ENCODE results near the gene RFPL1.
"Not testable (repeated sequence)": the region's sequence is repeated elsewhere in the genome, so short reads cannot be mapped to it uniquely, and the experiment has no call there.

RFPL1 gene

DNA sequence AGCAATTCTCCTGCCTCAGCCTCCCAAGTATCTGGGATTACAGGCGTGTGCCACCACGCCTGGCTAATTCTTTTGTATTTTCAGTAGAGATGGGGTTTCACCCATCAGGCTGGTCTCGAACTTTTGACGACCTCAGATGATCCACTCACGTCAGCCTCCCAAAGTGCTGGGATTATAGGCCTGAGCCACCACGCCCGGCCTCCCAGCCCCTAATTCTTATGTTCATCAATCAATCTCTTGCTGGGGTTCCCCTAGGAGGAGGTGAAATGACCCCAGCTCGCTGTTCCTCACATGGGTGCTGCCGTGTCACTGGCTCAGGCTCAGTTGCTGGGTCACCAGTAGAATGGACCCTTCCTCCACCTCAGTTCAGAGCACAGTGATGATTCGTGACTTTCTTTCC, at the start of gene RFPL1:
Gene RFPL1 (plus strand): TSS at position 301 of the 400 bp plus-strand sequence.
- DNase-seq = not testable (repeated sequence)

DNA sequence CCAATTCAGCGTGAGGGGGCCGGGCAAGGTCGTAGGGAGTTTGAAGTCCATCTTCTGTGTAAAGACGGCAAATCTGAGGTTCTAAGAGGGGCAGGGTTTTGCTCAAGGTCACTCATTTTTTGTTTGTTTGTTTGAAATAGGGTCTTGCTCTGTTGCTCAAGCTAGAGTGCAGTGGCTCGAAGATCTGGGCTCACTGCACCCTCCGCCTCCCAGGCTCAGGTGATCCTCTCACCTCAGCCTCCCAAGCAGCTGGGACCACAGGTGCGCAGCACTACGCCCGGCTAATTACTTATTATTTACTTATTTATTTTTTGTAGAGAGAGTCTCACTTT, 49.7 kb upstream of the RFPL1 start:
- no peak for DNase-seq

DNA sequence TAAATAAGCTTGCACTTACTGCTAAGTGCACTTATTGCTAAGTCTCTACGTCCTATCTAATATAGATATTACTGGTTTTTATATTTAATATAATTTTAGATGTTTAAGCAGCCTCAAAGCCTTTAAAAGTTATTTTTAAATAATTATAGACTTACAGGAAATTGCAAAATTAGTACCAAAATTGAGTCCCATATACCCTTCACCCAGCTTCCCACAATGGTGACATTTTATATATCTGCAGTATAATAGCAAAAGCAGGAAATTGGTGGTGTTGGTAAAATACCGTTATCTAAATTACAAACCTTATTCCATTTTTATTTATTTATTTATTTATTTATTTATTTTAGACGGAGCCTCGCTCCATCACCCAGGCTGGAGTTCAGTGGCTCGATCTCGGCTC, 48.1 kb upstream of the RFPL1 start:
- no peak for DNase-seq

DNA sequence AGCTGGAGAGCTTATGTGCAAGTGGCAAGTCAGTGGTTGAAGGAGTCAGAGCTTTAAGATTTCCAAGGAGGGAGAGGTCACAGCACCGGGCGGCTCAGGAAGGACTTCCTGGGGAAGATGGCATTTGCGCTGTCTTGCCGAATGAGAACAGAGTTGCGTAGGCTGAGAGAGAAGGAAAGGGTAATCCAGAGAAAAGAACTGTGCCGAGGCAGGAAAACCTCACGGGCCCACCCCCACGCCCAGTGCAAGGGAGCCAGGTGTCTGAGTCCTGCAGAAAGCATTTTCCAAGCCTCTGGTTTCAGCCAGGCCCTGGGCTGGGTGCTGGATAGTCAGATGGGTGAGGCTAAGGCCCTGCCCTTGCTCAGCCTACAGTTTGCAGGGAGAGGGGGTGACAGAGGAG, 46.8 kb upstream of the RFPL1 start:
- DNase-seq = no peak

DNA sequence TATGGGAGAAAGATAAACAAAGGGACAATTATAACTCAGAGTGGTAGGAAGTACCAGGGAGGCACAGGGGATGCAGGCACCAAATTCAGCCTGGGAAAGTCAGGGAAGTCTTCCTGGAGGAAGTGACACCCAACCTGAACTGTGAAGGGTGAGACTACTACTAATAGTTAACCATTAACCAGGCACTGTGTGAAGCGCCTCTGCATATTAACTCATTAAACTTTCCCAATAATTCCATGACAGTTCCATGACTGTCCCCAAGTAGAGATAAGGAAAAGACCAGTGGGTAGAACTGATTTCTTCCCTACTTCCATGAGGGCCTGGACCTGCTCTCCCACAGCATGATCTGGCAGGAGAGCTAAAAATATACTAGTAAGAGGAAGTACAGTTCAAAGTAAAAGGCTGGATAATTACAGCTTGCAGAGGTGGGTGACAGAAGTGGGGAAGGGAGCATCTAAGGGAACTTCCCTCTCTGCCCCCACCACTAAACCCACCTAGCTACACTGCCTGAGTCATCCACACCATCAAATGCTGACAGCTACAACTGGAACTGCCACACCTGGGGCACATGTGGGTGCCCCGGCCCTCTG, 45.3 kb upstream of the RFPL1 start:
- DNase-seq = peak; percentile 37 to 46 (median 41)

DNA sequence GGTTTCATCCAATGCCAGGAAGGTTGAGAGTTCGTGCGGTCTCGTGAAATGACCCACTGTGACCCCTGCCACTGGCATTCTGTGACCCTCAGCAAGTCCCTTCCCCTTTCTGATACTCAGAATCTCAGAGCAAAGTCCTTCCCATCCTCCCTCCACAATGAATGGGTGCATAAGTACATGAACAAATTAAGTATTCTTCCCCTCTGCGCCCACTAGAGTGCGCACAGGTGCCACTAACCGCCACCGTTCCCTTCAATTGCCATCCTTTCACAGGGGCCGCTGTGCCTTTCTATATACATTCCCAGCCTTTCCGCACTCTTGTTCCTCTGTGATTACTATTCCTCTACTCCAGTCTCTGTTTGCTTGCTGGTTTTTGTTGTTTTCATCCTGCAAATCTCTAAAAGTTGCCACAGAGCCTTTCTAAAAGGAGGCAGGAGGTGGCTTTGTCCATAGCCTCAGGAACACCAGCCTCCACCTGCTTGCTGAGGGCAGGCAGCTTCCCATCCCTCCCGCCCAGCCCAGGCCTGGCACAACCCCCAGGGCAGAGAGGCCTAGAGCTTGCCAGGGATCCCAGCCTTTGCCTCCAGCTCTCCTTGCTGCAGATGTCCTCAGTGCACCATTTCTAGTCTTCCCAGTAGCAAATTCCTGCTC, 43.3 kb upstream of the RFPL1 start:
- peak; percentile 82 to 85 (median 84) for DNase-seq

DNA sequence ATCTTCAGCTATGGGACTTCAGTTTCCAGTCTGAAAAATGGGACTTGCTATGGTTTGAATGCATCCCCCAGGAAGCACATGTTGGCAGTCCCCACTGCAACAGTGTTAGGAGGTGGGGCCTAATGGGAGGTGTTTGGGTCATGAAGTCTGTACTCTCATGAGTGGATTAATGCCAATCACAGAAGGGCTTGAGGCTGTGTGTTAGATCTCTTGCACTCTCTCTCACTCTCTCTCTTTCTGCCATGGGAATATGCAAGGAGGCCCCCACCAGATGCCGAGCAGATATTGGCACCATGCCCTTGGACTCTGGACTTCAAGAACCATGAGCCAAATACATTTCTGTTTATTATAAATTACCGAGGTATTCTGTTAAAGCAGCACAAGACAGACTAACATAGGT, 42.3 kb upstream of the RFPL1 start:
- DNase-seq = no peak

DNA sequence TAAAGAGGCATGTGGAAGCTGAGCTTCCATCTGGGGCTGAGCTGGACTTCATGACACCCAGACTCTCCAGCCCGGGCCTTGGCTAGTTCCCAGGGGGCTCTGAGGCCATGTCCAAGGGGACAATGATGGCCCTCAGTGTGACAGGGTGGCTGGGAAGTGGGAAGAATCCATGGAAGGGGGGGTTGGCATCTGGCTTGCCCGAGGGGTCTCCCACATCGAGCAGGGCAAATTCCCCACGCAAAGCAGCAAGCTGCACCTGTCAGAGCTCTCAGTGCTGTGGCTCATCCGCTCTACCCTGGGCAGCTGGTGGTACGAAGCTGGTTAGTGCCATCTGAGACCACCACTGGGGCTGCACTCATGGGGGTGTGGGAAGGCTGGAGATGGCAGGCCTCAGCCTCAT, 40.6 kb upstream of the RFPL1 start:
- no peak for DNase-seq

DNA sequence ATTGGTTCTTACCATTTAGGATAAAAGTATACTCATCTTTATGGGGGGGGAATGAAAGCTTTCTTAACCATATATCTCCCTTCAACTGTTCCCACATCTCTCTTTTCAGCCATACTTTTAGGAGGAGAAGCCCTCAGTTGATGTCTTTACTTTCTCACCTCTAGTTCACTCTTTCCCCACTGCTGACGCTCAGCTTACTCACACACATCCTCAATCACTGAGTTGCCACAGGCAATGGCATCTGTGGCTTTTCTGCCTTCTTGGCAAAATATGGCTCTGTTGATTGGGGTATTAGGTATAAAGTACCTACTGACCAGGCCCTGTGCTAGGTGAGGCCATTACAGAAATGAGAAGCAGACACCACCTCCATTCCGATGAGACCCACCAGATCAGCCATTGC, 37.8 kb upstream of the RFPL1 start:
- DNase-seq = no peak

DNA sequence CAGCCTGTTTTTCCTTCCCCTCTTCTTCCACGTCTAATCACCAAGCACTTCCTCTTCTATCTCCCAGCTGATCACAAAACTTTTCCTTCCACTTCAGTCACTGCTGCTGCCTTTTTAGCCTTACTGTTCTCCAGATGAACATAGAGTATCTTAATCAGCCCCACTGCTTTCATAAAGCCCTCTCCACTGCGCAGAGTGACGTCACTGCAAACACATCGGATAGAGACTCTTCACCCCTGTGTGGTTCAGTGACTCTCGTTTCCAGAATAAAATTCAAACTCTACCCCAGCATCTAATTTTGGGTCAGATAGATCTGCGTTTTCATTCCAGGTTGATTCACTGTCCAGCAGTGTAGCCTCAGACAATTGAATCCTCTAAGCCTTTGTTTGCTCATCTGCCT, 36.8 kb upstream of the RFPL1 start:
- DNase-seq = not testable (repeated sequence)

DNA sequence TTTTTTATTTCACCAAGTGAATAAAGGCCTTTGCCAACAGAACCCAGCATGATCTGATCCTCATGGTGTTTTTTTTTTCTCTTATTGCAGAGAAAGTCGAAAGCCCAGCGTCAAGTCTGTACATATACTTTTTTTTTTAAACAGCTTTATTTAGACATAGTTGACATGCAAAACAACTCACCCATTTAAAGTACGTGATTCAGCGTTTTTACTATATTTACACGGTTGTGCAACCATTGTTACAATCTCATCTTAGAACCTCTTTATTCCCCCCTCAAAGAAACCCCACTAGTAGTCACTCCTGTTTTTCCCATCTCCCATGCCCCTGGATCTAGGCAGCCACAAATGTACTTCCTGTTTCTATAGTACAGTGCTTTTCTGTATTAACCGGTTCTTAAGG, 29.4 kb upstream of the RFPL1 start:
- peak; percentile 33 to 63 (median 60) for DNase-seq

DNA sequence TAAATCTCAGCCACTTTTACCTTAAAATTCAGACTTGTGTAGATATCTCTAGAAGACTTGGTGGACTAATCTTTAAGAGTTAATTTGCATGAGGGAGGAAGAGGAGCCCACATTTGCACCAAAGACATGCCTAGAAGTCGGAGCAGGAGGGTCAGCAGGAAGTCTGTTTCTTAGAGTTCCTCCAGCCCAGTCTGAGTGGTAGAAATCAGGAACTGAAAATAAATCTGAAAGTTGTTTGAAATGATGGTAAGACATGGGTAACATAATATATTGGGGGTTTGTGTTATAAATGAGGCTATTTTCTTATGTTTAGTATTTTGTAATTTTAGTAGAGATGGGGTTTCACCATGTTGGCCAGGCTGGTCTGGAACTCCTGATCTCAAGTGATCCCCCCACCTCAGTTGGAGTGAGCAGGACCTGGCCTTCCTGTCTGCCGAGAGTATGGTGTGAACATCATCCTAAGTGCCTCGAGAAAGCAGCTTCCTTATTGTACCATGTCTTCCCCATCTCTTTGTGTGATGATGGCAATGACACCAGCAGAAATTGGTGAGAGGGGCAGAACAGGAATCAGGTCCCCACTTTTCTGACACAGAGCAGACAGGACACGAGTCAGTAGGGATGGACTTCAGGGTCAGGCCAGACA, 26.7 kb upstream of the RFPL1 start:
- peak; percentile 37 to 50 (median 41) for DNase-seq

DNA sequence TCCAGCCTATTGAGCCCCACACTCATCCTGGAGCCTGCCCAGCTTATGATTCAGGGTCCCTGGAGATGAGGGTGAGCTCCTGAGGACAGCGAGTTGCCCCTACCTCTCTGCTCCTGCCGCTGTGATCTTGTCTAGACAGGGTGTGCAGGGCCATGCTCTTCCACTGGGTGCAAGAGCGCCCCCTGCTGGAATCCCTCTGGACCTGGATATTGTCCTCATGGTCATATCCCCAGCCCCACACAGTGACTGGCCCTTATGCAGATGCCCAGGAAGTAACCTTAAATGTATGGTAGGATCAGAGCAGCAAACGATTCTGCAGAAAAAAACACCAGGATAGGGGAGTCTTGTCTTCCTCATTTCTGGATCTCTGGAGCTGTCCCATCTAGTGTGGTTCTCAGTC, 25.6 kb upstream of the RFPL1 start:
- DNase-seq = peak in 1 of 3 donors; percentile 37

DNA sequence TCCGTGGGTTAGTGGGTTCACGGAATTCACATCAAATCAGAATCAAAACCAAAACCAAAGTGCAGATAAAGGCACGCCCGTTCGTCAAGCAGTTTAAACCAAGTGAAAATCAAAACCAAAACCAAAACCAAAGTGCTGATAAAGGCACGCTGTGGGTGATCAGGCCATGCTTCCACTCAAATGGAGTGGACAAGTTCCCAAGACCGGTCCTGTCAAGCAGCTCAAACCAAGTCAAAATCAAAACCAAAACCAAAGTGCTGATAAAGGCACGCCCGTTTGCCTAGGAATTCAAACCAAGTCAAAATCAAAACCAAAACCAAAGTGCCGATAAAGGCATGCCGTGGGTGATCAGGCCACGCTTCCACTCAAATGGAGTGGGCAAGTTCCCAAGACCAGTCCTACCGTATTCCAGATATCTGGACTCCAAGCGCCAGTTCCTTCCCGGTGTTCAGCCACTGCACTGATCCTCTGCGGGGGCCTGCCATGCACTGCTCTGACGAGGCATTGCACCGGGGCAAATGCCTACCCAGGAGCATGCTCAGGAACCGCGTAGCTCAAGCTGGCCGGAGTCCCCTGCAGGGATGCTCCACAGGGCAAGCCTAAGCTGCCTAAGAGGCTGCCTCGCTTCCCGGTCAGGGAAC, 23.3 kb upstream of the RFPL1 start:
- DNase-seq = peak; percentile 73 to 84 (median 74)

DNA sequence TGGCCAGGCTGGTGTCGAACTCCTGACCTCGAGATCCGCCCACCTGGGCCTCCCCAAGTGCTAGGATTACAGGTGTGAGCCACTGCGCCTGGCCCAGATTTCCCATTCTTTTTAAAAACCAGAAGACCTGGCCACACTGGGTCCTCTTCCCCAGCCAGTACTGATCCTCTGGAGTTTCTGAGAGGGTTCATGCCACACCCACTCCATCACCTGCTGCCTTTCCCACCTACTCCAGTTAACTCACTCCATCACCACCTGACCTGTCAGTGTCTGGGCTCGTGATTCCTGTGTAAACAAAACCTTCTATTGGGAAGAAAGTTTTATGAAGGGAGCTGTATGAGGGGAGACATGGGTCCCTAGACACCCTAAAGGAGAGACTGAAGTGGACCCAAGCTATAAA, 19.7 kb upstream of the RFPL1 start:
- not testable (repeated sequence) for DNase-seq

DNA sequence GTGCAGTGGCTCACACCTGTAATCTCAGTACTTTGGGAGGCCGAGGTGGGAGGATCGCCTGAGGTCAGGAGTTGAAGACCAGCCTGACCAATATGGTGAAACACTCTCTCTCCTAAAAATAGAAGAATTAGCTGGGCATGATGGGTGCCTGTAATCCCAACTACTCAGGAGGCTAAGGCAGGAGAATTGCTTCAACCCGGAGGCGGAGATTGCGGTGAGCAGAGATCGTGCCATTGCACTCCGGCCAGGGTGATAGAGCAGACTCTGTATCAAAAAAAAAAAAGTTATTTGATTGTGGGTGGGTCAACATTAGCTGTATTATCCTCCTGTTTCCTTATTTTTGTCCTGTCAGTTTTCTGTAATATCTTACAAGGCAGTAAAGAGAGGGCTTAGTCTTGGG, 11.9 kb upstream of the RFPL1 start:
- DNase-seq = no peak

DNA sequence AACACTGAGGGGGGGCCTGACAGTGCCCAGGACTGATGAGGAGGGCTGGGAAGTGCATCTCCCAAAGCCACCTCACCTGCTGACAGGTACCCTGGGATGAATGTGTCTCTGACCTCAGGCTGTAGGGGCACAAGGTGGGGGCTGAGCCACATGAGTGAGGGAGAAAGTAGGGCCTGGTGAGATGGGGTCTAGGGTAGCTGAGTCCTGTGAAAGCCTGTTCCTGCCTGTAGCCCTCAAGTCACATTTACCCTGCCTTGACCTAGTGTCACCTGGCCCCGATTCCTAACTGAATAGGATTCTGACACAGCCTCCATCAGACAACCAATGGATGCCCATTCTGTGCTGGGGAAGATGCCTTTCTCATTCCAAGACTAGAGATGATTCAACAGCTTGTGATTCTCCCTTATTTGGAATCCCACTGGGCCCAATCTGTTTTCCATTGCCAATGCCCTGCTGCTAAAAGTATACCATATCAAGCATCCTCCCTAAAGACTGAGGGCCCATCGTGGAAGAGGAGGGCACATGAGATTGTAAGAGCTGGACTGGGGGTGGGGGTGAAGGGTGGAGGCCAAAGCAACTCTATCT, 11.1 kb upstream of the RFPL1 start:
- DNase-seq = no peak

DNA sequence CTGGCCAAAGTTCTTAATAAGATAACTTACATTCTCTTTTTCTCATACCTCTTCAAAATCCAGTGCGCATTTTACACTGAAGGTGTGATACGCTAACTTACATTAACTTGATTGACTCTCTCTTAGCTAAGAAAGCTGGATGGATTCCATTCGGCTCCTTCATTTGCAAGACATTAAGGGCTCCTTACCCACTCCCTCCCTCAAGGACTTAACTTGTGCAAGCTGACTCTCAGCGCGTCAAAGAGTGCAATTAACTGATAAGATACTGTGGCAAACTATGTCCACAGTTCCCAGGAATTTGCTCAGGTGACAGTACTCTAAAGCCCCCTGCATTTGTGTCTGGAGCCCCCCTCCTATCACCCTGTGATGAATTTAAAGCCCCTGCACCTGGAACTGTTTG, 6.4 kb upstream of the RFPL1 start:
- DNase-seq = no peak

DNA sequence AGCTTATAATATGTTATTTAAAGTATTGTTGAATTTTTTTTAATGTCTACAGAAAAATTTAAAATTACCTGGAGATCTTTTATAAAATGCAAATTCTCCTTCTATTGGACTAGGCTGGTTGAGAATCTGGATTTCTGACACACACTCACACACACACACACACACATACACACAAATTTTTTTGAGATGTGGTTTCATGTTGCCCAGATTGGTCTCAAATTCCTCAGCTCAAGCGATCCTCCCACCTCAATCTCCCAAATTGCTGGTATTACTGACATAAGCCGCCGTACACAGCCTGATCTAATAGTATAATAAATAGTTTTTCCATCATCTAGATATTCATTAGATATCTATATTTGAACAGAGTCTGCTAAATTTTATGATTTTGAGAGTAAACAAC, 4.5 kb upstream of the RFPL1 start:
- DNase-seq = no peak

DNA sequence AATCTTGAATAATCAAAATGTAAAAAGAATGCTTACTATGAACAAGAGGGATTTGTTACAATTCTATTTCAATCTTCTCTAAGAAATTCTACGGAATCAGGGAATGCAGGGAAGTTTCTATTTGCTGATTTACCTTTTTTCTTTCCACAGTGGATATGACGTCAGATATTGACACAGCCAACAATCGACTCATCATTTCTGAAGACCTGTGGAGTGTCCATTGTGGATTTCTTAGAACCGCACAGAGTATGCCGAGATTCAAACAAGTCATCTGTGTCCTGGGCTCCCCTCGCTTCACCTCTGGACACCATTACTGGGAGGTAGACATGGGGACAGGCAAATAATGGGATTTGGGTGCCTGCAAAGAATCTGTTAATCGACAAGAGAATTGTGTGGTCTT, 4.1 kb upstream of the RFPL1 start:
- no peak for DNase-seq

DNA sequence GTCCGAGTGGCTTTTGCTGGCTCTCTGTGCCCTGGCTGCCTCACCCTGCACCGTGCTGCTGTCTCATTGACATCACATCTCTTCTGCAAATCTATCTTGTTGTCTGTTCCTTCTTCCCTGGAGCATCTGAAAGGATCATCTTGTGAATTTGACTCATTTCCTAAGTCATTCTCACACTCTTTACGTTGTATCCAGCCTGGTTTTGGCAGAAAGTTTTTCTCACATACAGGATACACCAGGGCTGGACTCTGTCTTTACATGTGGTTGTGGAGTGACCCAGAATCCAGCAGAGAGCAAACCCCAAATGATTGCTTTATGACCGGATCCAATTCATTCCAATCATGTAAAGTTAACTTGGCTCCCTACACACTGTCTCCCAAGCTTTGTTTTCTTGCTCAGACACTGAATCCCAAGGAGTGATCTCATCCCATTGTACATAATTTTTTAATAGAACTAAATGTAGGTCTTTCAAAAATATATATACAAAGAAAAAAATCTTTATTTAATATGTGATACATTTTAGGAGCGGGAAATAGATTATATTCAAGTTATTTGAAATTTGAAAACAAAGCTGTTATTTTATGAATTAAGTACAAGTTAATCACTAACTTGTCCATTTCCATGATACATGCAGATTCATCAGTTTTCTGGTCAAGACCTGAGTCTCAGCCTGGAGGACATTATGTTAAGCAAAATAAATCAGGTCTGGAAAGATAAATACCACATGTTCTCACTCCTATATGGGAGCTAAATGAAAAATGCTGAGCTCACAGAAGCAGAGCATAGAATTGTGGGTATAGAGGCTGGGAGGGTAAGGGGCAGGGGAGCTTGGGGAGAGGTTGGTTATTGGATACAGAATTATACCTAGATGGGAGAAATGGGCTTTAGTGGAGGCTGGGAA, 2.9 kb upstream of the RFPL1 start:
- no peak for DNase-seq

DNA sequence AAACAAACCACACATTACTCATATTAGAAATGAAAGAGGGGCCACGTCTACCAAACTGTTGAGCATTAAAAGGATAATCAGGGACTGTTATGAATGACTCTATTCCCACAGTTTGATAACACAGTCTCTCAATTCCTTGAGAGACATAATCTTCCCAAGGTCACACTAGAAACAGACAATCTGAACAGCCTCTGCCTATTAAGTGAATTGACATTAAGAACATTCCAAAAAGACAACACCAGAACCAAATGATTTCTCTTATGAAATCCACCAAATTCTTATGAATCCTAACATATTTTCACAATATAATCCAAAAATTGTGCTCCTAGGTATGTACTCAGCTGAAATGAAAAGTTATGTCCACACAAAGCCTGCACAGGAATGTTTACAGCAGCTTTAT, 4.6 kb downstream of the RFPL1 start:
- DNase-seq = no peak

DNA sequence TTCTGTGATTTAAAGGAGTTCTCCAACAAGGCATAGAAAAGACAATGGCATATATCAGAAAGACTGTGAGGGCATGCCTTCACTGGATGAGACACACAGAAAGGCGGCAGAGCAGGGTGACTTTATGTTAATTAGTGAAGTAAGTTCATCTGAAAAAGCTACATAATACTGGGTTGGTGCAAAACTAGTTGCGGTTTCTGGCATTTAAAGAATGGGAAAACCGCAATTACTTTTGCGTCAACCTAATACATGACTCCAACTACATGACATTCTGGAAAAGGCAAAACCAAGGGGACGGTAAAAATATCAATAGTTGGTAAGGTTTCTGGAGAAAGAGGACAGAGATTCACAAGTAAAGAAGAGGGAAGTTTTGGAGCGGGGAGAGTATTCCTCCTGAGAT, 5.1 kb downstream of the RFPL1 start:
- no peak for DNase-seq
